Measurements from ENCODE around the gene PPP1R1B. TPM values are rescaled to one million over a fixed set of nuclear protein-coding genes. Genes with fewer than 3 reads are reported as not detected.

PPP1R1B gene
- total and polyA plus RNA-seq, 2 of the 4 experiments (the other 2 are of a cell fraction), result not detected

DNA sequence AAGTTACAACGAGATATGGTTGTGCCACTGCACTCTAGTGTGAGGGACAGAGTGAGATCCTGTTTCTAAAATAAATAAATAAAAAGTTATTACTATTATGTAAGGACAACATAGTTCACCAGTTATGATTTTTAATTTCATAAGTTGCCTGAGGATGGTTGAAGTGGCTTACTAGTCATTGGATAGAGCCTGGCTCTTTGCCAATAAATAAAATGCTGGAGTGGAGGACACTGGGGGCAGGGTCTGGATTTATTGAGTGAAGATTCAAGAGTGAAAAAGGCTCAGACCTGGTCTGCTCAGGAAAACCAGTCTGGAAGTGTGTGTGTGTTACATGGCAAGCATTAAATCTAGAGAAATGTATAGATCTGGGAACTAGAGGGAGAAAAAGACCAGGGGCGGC, 12.3 kb downstream of the PPP1R1B start:
- Histone ChIP-seq H4K20me1 (ENCODE audit: insufficient read depth, low read length) (peaks cover 39% of the 10 kb centered on the region), H3K9ac (ENCODE audit: low read depth, low read length) (no peak overlapping the region), H3K4ac (ENCODE audit: low read depth, low read length) (no peak overlapping the region), H2BK120ac (ENCODE audit: low read depth, low read length) (no peak overlapping the region), H3K4me3 (ENCODE audit: insufficient read depth, low read depth, low read length) (no peak overlapping the region), H3K4me1 (ENCODE audit: control insufficient read depth, insufficient read depth, low read length) (peaks cover 28% of the 10 kb centered on the region), H2AK5ac (ENCODE audit: low read depth, low read length) (no peak overlapping the region), H3K4me2 (ENCODE audit: low read depth, low read length) (no peak overlapping the region), H2AK9ac (replicated peaks; ENCODE audit: low read depth, low read length, poor library complexity) (no peak overlapping the region), H3K27ac (ENCODE audit: insufficient read depth, low read length) (no peak overlapping the region), H4K8ac (ENCODE audit: low read depth in 2 of 2, low read length in 2 of 2) (no peak overlapping the region), H3K23ac (ENCODE audit: low read depth, low read length) (no peak overlapping the region), H2BK5ac (ENCODE audit: low read depth, low read length, poor library complexity, severe bottlenecking) (no peak overlapping the region), H4K91ac (ENCODE audit: insufficient read depth, low read depth, low read length) (no peak overlapping the region), H2AFZ (replicated peaks; ENCODE audit: low read length, poor library complexity) (no peak overlapping the region), H3K18ac (ENCODE audit: low read depth, low read length) (no peak overlapping the region), H3K36me3 (ENCODE audit: control insufficient read depth, insufficient read depth, low read length) (no peaks in the 10 kb centered on the region), H4K5ac (ENCODE audit: low read depth, low read length) (no peak overlapping the region), H3K9me1 (ENCODE audit: insufficient read depth, low read length) (peaks cover 46% of the 10 kb centered on the region), H3K9me3 (ENCODE audit: control insufficient read depth, insufficient read depth, low read length) (no peaks in the 10 kb centered on the region), H2BK20ac (ENCODE audit: low read depth, low read length) (no peak overlapping the region), H3K56ac (ENCODE audit: extremely low read depth, insufficient read depth, low read length) (no peak overlapping the region), H3K14ac (replicated peaks; ENCODE audit: low read depth, low read length) (no peak overlapping the region), H2BK15ac (ENCODE audit: low read depth, low read length) (no peak overlapping the region), H3K27me3 (ENCODE audit: control insufficient read depth, insufficient read depth, low read length) (no peaks in the 10 kb centered on the region), H3K79me1 (ENCODE audit: low read depth in 1 of 2, low read length in 2 of 2) (peaks cover 32 to 78% of the 10 kb centered on the region in 2 experiments)
- TF ChIP-seq, protein P1, sequence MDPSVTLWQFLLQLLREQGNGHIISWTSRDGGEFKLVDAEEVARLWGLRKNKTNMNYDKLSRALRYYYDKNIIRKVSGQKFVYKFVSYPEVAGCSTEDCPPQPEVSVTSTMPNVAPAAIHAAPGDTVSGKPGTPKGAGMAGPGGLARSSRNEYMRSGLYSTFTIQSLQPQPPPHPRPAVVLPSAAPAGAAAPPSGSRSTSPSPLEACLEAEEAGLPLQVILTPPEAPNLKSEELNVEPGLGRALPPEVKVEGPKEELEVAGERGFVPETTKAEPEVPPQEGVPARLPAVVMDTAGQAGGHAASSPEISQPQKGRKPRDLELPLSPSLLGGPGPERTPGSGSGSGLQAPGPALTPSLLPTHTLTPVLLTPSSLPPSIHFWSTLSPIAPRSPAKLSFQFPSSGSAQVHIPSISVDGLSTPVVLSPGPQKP (IDR thresholded peaks at IDR 0.05; ENCODE audit: borderline replicate concordance, low read depth, low read length), result no peak
- TF ChIP-seq MAZ (IDR thresholded peaks at IDR 0.05; ENCODE audit: borderline replicate concordance, low read depth, low read length), result no peak
- TF ChIP-seq NFE2L2 (IDR thresholded peaks at IDR 0.05; ENCODE audit: low read depth, low read length), result no peak
- TF ChIP-seq RCOR1 (IDR thresholded peaks at IDR 0.05; ENCODE audit: insufficient replicate concordance, low read length), result no peak
- no peak for TF ChIP-seq RAD21 (IDR thresholded peaks at IDR 0.05; ENCODE audit: low read length)
- no peak for TF ChIP-seq MAFK (IDR thresholded peaks at IDR 0.05; ENCODE audit: low read depth, low read length)
- no peak for TF ChIP-seq USF2 (IDR thresholded peaks at IDR 0.05; ENCODE audit: low read depth, low read length)
- TF ChIP-seq FOS (IDR thresholded peaks at IDR 0.05; ENCODE audit: low read depth, low read length), result no peak
- TF ChIP-seq CHD1 (IDR thresholded peaks at IDR 0.05; ENCODE audit: low read depth, low read length), result no peak
- no peak for TF ChIP-seq BHLHE40 (IDR thresholded peaks at IDR 0.05; ENCODE audit: low read depth, low read length)
- no peak for TF ChIP-seq SMC3 (IDR thresholded peaks at IDR 0.05; ENCODE audit: low read depth, low read length)
- TF ChIP-seq CEBPB (IDR thresholded peaks at IDR 0.05; ENCODE audit: low read depth, low read length), result no peak
- TF ChIP-seq RFX5 (IDR thresholded peaks at IDR 0.05; ENCODE audit: low read depth, low read length), result no peak
- intact Hi-C loops (cut with micrococcal nuclease), result no loop called here
- ATAC-seq (ENCODE audit: low read depth), result no peak
- no peak for DNase-seq
- dilution Hi-C loops (cut with HindIII; ENCODE audit: low sequenced_read_pairs, unreplicated experiment), result no loop called here
- in situ Hi-C loops (cut with MboI; ENCODE audit: low sequenced_read_pairs), result no loop called here
- CTCF ChIA-PET, result interaction anchor here (2.9 kb wide), 1 partner anchor 17 kb away, joined by 11 read pairs; no protein-coding TSS in a partner anchor
- BruUV-seq (replicated peaks), result no TSS peak
- POLR2A ChIA-PET (ENCODE audit: unreplicated experiment), result no interaction called here
- WGBS, 2 experiments (ENCODE audit: extremely low coverage in 2 of 2, insufficient read length in 1 of 2), result 89% methylated on average over 1 of the region's 2 CpGs; no CpG with 5 or more reads in 1 of the 2 experiments
